ENCODE results near the gene ID2.

ID2 gene

GRCh38 chr2:8641301-8641965 lies 40.4 kb upstream of the ID2 start:
- 79% methylated on average over 15 of the region's 16 CpGs for WGBS
- peak overlapping the region; percentile 70 for H3K27ac ChIP-seq (ENCODE audit: low read depth, low read length)
- H3K27me3 ChIP-seq (ENCODE audit: insufficient read depth, low read length): peaks cover 23% of the 10 kb centered on the region
- no peak overlapping the region for H3K4me3 ChIP-seq (ENCODE audit: low read length)
- H3K36me3 ChIP-seq (ENCODE audit: insufficient read depth, low read length): no peaks in the 10 kb centered on the region
- H3K9ac ChIP-seq (ENCODE audit: low read depth, low read length): no peak overlapping the region
- H3K9me3 ChIP-seq (ENCODE audit: insufficient read depth, low read depth, low read length): peaks cover 4% of the 10 kb centered on the region; the same call in 1 of the 2 replicates
- peaks cover 43% of the 10 kb centered on the region for H3K4me1 ChIP-seq (ENCODE audit: insufficient read depth, low read length)

- Histone ChIP-seq H3K9me3 (ENCODE audit: insufficient read depth, low read depth, low read length) (peaks cover 8% of the 10 kb centered on the region), H3K4me1 (ENCODE audit: insufficient read depth, low read length) (peaks cover 33% of the 10 kb centered on the region), H3K27ac (ENCODE audit: low read depth, low read length) (peak overlapping the region; percentile 70; the same call in 1 of the 2 replicates), H3K36me3 (ENCODE audit: insufficient read depth, low read length) (no peaks in the 10 kb centered on the region), H3K9ac (ENCODE audit: low read depth, low read length) (no peak overlapping the region), H3K4me3 (ENCODE audit: low read length) (no peak overlapping the region; the same call in 1 of the 2 replicates), H3K27me3 (ENCODE audit: insufficient read depth, low read length) (peaks cover 23% of the 10 kb centered on the region)
- whole genome bisulfite sequencing: 51% methylated on average over 12 of the region's 12 CpGs
These were observed 39.3 kb upstream of the ID2 start for GRCh38 chr2:8642366-8643068.

GRCh38 chr2:8643250-8643995 lies 38.4 kb upstream of the ID2 start:
- H3K4me1 ChIP-seq (ENCODE audit: insufficient read depth, low read length): peaks cover 26% of the 10 kb centered on the region
- H3K27ac ChIP-seq (ENCODE audit: low read depth, low read length): no peak overlapping the region; the same call in 1 of the 2 replicates
- WGBS: 92% methylated on average over 7 of the region's 7 CpGs
- peaks cover 19% of the 10 kb centered on the region for H3K27me3 ChIP-seq (ENCODE audit: insufficient read depth, low read length)
- H3K9me3 ChIP-seq (ENCODE audit: insufficient read depth, low read depth, low read length): peaks cover 11% of the 10 kb centered on the region
- no peaks in the 10 kb centered on the region for H3K36me3 ChIP-seq (ENCODE audit: insufficient read depth, low read length)
- H3K9ac ChIP-seq (ENCODE audit: low read depth, low read length): no peak overlapping the region
- H3K4me3 ChIP-seq (ENCODE audit: low read length): no peak overlapping the region

- H3K4me3 ChIP-seq (ENCODE audit: low read length): no peak overlapping the region
- H3K27ac ChIP-seq (ENCODE audit: low read depth, low read length): no peak overlapping the region
- peaks cover 15% of the 10 kb centered on the region for H3K27me3 ChIP-seq (ENCODE audit: insufficient read depth, low read length)
- no peak overlapping the region for H3K9ac ChIP-seq (ENCODE audit: low read depth, low read length)
- H3K36me3 ChIP-seq (ENCODE audit: insufficient read depth, low read length): no peaks in the 10 kb centered on the region
- 95% methylated on average over 5 of the region's 5 CpGs for WGBS
- peaks cover 20% of the 10 kb centered on the region for H3K4me1 ChIP-seq (ENCODE audit: insufficient read depth, low read length)
- peaks cover 11% of the 10 kb centered on the region for H3K9me3 ChIP-seq (ENCODE audit: insufficient read depth, low read depth, low read length)
These were observed 37.9 kb upstream of the ID2 start for GRCh38 chr2:8643996-8644356.

GRCh38 chr2:8644605-8645175 lies 37.2 kb upstream of the ID2 start:
- Histone ChIP-seq H3K9me3 (ENCODE audit: insufficient read depth, low read depth, low read length) (peaks cover 17% of the 10 kb centered on the region), H3K27ac (ENCODE audit: low read depth, low read length) (no peak overlapping the region), H3K9ac (ENCODE audit: low read depth, low read length) (no peak overlapping the region), H3K27me3 (ENCODE audit: insufficient read depth, low read length) (peaks cover 8% of the 10 kb centered on the region), H3K4me1 (ENCODE audit: insufficient read depth, low read length) (peaks cover 20% of the 10 kb centered on the region), H3K4me3 (ENCODE audit: low read length) (no peak overlapping the region), H3K36me3 (ENCODE audit: insufficient read depth, low read length) (no peaks in the 10 kb centered on the region)
- WGBS: 93% methylated on average over 19 of the region's 19 CpGs

GRCh38 chr2:8645176-8645831 lies 36.6 kb upstream of the ID2 start:
- Histone ChIP-seq H3K27me3 (ENCODE audit: insufficient read depth, low read length) (0 out of 2 replicates have a peak, but pooled peaks cover 2% of the 10 kb centered on the region), H3K9ac (ENCODE audit: low read depth, low read length) (no peak overlapping the region), H3K4me3 (ENCODE audit: low read length) (no peak overlapping the region), H3K4me1 (ENCODE audit: insufficient read depth, low read length) (peaks cover 20% of the 10 kb centered on the region), H3K9me3 (ENCODE audit: insufficient read depth, low read depth, low read length) (peaks cover 19% of the 10 kb centered on the region), H3K36me3 (ENCODE audit: insufficient read depth, low read length) (no peaks in the 10 kb centered on the region), H3K27ac (ENCODE audit: low read depth, low read length) (no peak overlapping the region)
- WGBS: 96% methylated on average over 51 of the region's 51 CpGs

GRCh38 chr2:8646731-8647461 lies 35.0 kb upstream of the ID2 start:
- peaks cover 13% of the 10 kb centered on the region for H3K4me1 ChIP-seq (ENCODE audit: insufficient read depth, low read length)
- no peaks in the 10 kb centered on the region for H3K36me3 ChIP-seq (ENCODE audit: insufficient read depth, low read length)
- no peak overlapping the region for H3K4me3 ChIP-seq (ENCODE audit: low read length)
- no peaks in the 10 kb centered on the region for H3K27me3 ChIP-seq (ENCODE audit: insufficient read depth, low read length)
- WGBS: 94% methylated on average over 11 of the region's 11 CpGs
- H3K9me3 ChIP-seq (ENCODE audit: insufficient read depth, low read depth, low read length): peaks cover 19% of the 10 kb centered on the region
- no peak overlapping the region for H3K27ac ChIP-seq (ENCODE audit: low read depth, low read length)
- no peak overlapping the region for H3K9ac ChIP-seq (ENCODE audit: low read depth, low read length)

GRCh38 chr2:8647462-8647857 lies 34.4 kb upstream of the ID2 start:
- Histone ChIP-seq H3K9ac (ENCODE audit: low read depth, low read length) (no peak overlapping the region), H3K4me3 (ENCODE audit: low read length) (no peak overlapping the region), H3K9me3 (ENCODE audit: insufficient read depth, low read depth, low read length) (peaks cover 19% of the 10 kb centered on the region), H3K27ac (ENCODE audit: low read depth, low read length) (no peak overlapping the region), H3K36me3 (ENCODE audit: insufficient read depth, low read length) (no peaks in the 10 kb centered on the region), H3K27me3 (ENCODE audit: insufficient read depth, low read length) (no peaks in the 10 kb centered on the region), H3K4me1 (ENCODE audit: insufficient read depth, low read length) (peaks cover 7% of the 10 kb centered on the region; the same call in 1 of the 2 replicates)
- 94% methylated on average over 1 of the region's 1 CpG for WGBS

GRCh38 chr2:8648441-8649213 lies 33.2 kb upstream of the ID2 start:
- H3K27me3 ChIP-seq (ENCODE audit: insufficient read depth, low read length): no peaks in the 10 kb centered on the region
- peaks cover 19% of the 10 kb centered on the region for H3K9me3 ChIP-seq (ENCODE audit: insufficient read depth, low read depth, low read length)
- no peaks in the 10 kb centered on the region for H3K4me1 ChIP-seq (ENCODE audit: insufficient read depth, low read length)
- H3K36me3 ChIP-seq (ENCODE audit: insufficient read depth, low read length): no peaks in the 10 kb centered on the region
- WGBS: 93% methylated on average over 11 of the region's 11 CpGs
- no peak overlapping the region for H3K4me3 ChIP-seq (ENCODE audit: low read length)
- H3K27ac ChIP-seq (ENCODE audit: low read depth, low read length): no peak overlapping the region
- no peak overlapping the region for H3K9ac ChIP-seq (ENCODE audit: low read depth, low read length)

- Histone ChIP-seq H3K4me1 (ENCODE audit: insufficient read depth, low read length) (no peaks in the 10 kb centered on the region), H3K27ac (ENCODE audit: low read depth, low read length) (no peak overlapping the region), H3K9me3 (ENCODE audit: insufficient read depth, low read depth, low read length) (peaks cover 19% of the 10 kb centered on the region), H3K36me3 (ENCODE audit: insufficient read depth, low read length) (no peaks in the 10 kb centered on the region), H3K27me3 (ENCODE audit: insufficient read depth, low read length) (no peaks in the 10 kb centered on the region), H3K9ac (ENCODE audit: low read depth, low read length) (no peak overlapping the region), H3K4me3 (ENCODE audit: low read length) (no peak overlapping the region)
- WGBS: 88% methylated on average over 5 of the region's 6 CpGs
These were observed 32.1 kb upstream of the ID2 start for GRCh38 chr2:8649718-8650117.
